Parathyroid adenoma (tissue), 2 donors: ENCODE results near the gene NOCT.
"Not testable (repeated sequence)": the region's sequence is repeated elsewhere in the genome, so short reads cannot be mapped to it uniquely, and the experiment has no call there.

ENCODE experiments used
- H2AFZ ChIP-seq: fragments of 300-600 bp; sonication (generic); one replicate; pipeline ENCODE4 v1.7.0; 2017; ENCODE audit warnings: antibody characterized with exemption, mild to moderate bottlenecking
- H3K27ac ChIP-seq: fragments of 300-600 bp; sonication (generic); one replicate; pipeline ENCODE4 v1.7.0; 2017
- H3K27me3 ChIP-seq: fragments of 300-600 bp; sonication (generic); one replicate; pipeline ENCODE4 v1.7.0; 2017; ENCODE audit warnings: low read length; ENCODE audit not compliant: control insufficient read depth, insufficient read depth
- H3K36me3 ChIP-seq: fragments of 300-600 bp; sonication (generic); one replicate; pipeline ENCODE4 v1.7.0; 2017; ENCODE audit warnings: low read length; ENCODE audit not compliant: control insufficient read depth, insufficient read depth
- H3K4me1 ChIP-seq: fragments of 300-600 bp; sonication (generic); one replicate; pipeline ENCODE4 v1.7.0; 2017; ENCODE audit warnings: control low read depth
- H3K4me2 ChIP-seq: fragments of 300-600 bp; sonication (generic); one replicate; pipeline ENCODE4 v1.7.0; 2017; ENCODE audit warnings: low read length
- H3K4me3 ChIP-seq: fragments of 300-600 bp; sonication (generic); one replicate; pipeline ENCODE4 v1.7.0; 2017; ENCODE audit warnings: low read depth, low read length
- H3K79me2 ChIP-seq: fragments of 300-600 bp; sonication (generic); one replicate; pipeline ENCODE4 v1.7.0; 2017; ENCODE audit warnings: control low read depth
- H3K9ac ChIP-seq: fragments of 300-600 bp; sonication (generic); one replicate; pipeline ENCODE4 v1.7.0; 2017; ENCODE audit warnings: mild to moderate bottlenecking
- H3K9me3 ChIP-seq: fragments of 300-600 bp; sonication (generic); one replicate; pipeline ENCODE4 v1.7.0; 2017; ENCODE audit warnings: low read length; ENCODE audit not compliant: control insufficient read depth
- TF ChIP-seq, protein P1 (sequence below): fragments of 300-600 bp; sonication (generic); IDR thresholded peaks from one replicate; pipeline ENCODE4 v1.7.0; 2017; ENCODE audit warnings: antibody characterized with exemption, mild to moderate bottlenecking
- donor health status: primary hyperparathyroidism.

NOCT gene

DNA sequence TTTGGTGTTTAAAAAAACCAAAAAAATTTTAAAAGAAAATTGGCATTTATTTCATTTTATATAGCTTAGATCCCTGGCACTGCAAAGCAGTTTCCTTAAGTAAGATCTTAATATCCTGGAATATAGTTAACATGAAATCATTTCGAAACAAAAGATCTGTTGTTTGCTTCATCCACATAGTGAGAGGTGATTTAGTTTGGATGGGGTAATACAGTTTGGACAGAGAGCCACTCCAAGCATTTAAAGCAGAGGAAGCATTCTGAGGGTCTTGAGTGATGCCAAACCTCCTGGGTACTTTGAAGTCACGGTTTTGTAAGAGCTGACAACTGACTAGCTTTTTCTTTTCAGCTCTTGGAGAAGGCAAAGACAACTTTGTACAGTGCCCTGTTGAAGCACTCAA, 28.7 kb downstream of the NOCT start:
- Histone ChIP-seq H3K27me3 (no peaks in the 10 kb centered on the region), H3K4me1 (no peaks in the 10 kb centered on the region), H3K79me2 (no peaks in the 10 kb centered on the region), H3K27ac (no peak overlapping the region), H3K9me3 (no peaks in the 10 kb centered on the region), H3K4me3 (no peak overlapping the region), H2AFZ (no peak overlapping the region), H3K36me3 (no peaks in the 10 kb centered on the region), H3K4me2 (no peak overlapping the region), H3K9ac (no peak overlapping the region)
- TF ChIP-seq, protein P1, sequence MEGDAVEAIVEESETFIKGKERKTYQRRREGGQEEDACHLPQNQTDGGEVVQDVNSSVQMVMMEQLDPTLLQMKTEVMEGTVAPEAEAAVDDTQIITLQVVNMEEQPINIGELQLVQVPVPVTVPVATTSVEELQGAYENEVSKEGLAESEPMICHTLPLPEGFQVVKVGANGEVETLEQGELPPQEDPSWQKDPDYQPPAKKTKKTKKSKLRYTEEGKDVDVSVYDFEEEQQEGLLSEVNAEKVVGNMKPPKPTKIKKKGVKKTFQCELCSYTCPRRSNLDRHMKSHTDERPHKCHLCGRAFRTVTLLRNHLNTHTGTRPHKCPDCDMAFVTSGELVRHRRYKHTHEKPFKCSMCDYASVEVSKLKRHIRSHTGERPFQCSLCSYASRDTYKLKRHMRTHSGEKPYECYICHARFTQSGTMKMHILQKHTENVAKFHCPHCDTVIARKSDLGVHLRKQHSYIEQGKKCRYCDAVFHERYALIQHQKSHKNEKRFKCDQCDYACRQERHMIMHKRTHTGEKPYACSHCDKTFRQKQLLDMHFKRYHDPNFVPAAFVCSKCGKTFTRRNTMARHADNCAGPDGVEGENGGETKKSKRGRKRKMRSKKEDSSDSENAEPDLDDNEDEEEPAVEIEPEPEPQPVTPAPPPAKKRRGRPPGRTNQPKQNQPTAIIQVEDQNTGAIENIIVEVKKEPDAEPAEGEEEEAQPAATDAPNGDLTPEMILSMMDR = no peak

DNA sequence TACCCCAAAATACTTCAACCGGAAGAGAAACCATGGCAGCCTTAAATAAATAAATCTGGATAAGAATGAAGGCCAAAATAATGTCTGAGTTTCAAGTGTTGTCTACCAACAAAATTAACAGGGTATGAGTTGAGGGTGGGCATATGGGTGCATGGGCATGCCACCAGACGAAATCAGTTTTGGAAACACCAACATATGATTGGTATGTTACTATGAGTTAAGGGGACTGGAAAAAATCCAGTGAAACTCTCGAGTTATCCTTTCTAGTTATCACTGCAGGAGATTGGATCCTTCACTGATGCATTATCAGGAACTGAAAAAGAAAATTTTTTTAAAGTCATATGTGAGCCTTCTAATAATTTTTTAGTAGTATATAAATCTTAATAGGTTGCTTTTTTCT, 32.4 kb downstream of the NOCT start:
- no peaks in the 10 kb centered on the region for H3K36me3 ChIP-seq
- H3K9me3 ChIP-seq = no peaks in the 10 kb centered on the region
- H3K27ac ChIP-seq = no peak overlapping the region
- no peaks in the 10 kb centered on the region for H3K79me2 ChIP-seq
- H3K27me3 ChIP-seq = no peaks in the 10 kb centered on the region
- no peaks in the 10 kb centered on the region for H3K4me1 ChIP-seq
- TF ChIP-seq, protein P1 = no peak
- no peak overlapping the region for H3K4me3 ChIP-seq
- no peak overlapping the region for H3K4me2 ChIP-seq
- no peak overlapping the region for H2AFZ ChIP-seq
- no peak overlapping the region for H3K9ac ChIP-seq

DNA sequence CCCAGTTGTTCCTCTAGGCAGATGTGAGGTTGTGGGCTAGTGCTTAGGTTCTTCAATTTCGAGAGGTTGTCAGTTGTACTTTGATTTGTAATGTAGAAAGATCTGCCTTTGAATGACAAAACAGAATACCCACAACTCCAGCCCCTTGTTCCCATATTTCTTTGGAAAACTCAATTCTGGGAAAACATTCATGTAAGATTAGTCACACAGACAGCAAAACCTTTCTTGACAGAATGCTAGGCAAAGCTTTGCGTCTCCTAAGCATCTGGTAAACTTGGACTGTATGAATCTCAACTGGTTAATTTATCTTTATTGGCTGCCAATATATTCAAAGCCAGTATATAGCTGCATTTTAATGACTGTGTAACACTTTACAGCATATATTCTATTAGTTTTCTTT, 34.9 kb downstream of the NOCT start:
- Histone ChIP-seq H3K9me3 (no peaks in the 10 kb centered on the region), H3K4me1 (no peaks in the 10 kb centered on the region), H3K9ac (no peak overlapping the region), H2AFZ (no peak overlapping the region), H3K4me2 (no peak overlapping the region), H3K27ac (no peak overlapping the region), H3K36me3 (no peaks in the 10 kb centered on the region), H3K4me3 (no peak overlapping the region), H3K79me2 (no peaks in the 10 kb centered on the region), H3K27me3 (no peaks in the 10 kb centered on the region)
- TF ChIP-seq, protein P1 = no peak

- H3K4me1 ChIP-seq = no peaks in the 10 kb centered on the region
- no peaks in the 10 kb centered on the region for H3K27me3 ChIP-seq
- H3K9ac ChIP-seq = no peak overlapping the region
- no peaks in the 10 kb centered on the region for H3K9me3 ChIP-seq
- H3K36me3 ChIP-seq = no peaks in the 10 kb centered on the region
- no peak overlapping the region for H2AFZ ChIP-seq
- H3K27ac ChIP-seq = no peak overlapping the region
- no peaks in the 10 kb centered on the region for H3K79me2 ChIP-seq
- H3K4me2 ChIP-seq = no peak overlapping the region
- H3K4me3 ChIP-seq = no peak overlapping the region
- TF ChIP-seq, protein P1 = no peak
Measured at GRCh38 chr4:139053909-139054308, 38.3 kb downstream of the NOCT start.

GRCh38 chr4:139054791-139055505, 39.4 kb downstream of the NOCT start:
- Histone ChIP-seq H3K4me2 (no peak overlapping the region), H3K79me2 (no peaks in the 10 kb centered on the region), H3K36me3 (no peaks in the 10 kb centered on the region), H3K27ac (no peak overlapping the region), H3K4me1 (no peaks in the 10 kb centered on the region), H3K4me3 (no peak overlapping the region), H3K9ac (no peak overlapping the region), H3K27me3 (no peaks in the 10 kb centered on the region), H2AFZ (no peak overlapping the region), H3K9me3 (no peaks in the 10 kb centered on the region)
- TF ChIP-seq, protein P1 = no peak

- H3K79me2 ChIP-seq, H3K36me3 ChIP-seq, H3K9ac ChIP-seq, H3K4me3 ChIP-seq, H2AFZ ChIP-seq, H3K9me3 ChIP-seq, H3K27me3 ChIP-seq, H3K4me1 ChIP-seq, H3K4me2 ChIP-seq, H3K27ac ChIP-seq: not testable (repeated sequence)
Measured at GRCh38 chr4:139059026-139059425, 43.4 kb downstream of the NOCT start.
